ENCODE data around the gene ZAR1L. TPM values are rescaled to one million over a fixed set of nuclear protein-coding genes. Genes with fewer than 3 reads are reported as not detected.
"Not testable (repeated sequence)": the region's sequence is repeated elsewhere in the genome, so short reads cannot be mapped to it uniquely, and the experiment has no call there.

ZAR1L gene, protein sequence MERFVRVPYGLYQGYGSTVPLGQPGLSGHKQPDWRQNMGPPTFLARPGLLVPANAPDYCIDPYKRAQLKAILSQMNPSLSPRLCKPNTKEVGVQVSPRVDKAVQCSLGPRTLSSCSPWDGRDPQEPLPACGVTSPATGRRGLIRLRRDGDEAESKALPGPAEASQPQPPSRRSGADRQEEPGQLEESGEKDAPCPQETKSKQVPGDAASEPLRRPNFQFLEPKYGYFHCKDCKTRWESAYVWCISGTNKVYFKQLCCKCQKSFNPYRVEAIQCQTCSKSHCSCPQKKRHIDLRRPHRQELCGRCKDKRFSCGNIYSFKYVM
- total RNA-seq: not detected
- not detected for polyA plus RNA-seq

DNA sequence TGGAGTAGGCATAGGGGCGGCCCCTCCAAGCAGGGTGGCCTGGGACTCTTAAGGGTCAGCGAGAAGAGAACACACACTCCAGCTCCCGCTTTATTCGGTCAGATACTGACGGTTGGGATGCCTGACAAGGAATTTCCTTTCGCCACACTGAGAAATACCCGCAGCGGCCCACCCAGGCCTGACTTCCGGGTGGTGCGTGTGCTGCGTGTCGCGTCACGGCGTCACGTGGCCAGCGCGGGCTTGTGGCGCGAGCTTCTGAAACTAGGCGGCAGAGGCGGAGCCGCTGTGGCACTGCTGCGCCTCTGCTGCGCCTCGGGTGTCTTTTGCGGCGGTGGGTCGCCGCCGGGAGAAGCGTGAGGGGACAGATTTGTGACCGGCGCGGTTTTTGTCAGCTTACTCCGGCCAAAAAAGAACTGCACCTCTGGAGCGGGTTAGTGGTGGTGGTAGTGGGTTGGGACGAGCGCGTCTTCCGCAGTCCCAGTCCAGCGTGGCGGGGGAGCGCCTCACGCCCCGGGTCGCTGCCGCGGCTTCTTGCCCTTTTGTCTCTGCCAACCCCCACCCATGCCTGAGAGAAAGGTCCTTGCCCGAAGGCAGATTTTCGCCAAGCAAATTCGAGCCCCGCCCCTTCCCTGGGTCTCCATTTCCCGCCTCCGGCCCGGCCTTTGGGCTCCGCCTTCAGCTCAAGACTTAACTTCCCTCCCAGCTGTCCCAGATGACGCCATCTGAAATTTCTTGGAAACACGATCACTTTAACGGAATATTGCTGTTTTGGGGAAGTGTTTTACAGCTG, at the start of gene ZAR1L, which contains the start of gene BRCA2:
Gene ZAR1L, minus strand, starts transcription at position 126 of the 790 bp plus-strand sequence. CDS start 3,438 bp downstream, outside the sequence.
Gene BRCA2, plus strand, starts transcription at position 271 of the 790 bp plus-strand sequence. CDS start 953 bp downstream, outside the sequence.
- 0 to 1% methylated on average over 60 of the region's 60 CpGs for WGBS, 2 donors
- Histone ChIP-seq H3K4me1 (peaks cover 0 to 5% (median 0%) of the 10 kb centered on the region in 3 donors), H3K27ac (peak within 1 kb of the TSS; percentile 85 to 96 (median 87)), H3K4me3 (peak within 1 kb of the TSS; percentile 59 to 76 (median 67)), H3K9me3 (no peaks in the 10 kb centered on the region), H3K36me3 (no peaks in the 10 kb centered on the region), H3K27me3 (no peaks in the 10 kb centered on the region)
- peak; percentile 97 to 99 (median 99) for ATAC-seq
- TF ChIP-seq, protein P1, sequence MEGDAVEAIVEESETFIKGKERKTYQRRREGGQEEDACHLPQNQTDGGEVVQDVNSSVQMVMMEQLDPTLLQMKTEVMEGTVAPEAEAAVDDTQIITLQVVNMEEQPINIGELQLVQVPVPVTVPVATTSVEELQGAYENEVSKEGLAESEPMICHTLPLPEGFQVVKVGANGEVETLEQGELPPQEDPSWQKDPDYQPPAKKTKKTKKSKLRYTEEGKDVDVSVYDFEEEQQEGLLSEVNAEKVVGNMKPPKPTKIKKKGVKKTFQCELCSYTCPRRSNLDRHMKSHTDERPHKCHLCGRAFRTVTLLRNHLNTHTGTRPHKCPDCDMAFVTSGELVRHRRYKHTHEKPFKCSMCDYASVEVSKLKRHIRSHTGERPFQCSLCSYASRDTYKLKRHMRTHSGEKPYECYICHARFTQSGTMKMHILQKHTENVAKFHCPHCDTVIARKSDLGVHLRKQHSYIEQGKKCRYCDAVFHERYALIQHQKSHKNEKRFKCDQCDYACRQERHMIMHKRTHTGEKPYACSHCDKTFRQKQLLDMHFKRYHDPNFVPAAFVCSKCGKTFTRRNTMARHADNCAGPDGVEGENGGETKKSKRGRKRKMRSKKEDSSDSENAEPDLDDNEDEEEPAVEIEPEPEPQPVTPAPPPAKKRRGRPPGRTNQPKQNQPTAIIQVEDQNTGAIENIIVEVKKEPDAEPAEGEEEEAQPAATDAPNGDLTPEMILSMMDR (IDR thresholded peaks at IDR 0.05): no peak
- DNase-seq: peak; percentile 81 to 94 (median 86)
- intact Hi-C loops (cut with DNase I): no loop called here
- no peak for FAIRE-seq

DNA sequence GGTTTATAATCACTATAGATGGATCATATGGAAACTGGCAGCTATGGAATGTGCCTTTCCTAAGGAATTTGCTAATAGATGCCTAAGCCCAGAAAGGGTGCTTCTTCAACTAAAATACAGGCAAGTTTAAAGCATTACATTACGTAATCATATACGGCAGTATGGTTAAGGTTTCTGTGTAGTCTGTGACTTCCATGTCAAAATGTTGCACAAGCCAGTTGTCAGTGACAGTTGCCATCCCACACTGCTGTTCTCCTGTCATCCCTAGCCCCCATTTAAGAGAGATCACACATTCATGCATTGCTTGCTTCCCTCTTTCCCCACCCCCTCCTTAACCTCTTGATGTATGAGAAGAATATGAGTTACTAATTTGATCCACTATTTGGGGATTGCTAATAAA, 47.4 kb upstream of the ZAR1L start:
- Histone ChIP-seq H3K36me3 (no peaks in the 10 kb centered on the region), H3K4me1 (no peaks in the 10 kb centered on the region), H3K4me3 (no peak overlapping the region), H3K27ac (no peak overlapping the region), H3K9me3 (no peaks in the 10 kb centered on the region), H3K27me3 (no peaks in the 10 kb centered on the region)
- intact Hi-C loops (cut with DNase I): no loop called here
- 88% methylated on average over 2 of the region's 2 CpGs for WGBS, 2 donors
- TF ChIP-seq, protein P1 (IDR thresholded peaks at IDR 0.05): no peak
- DNase-seq (no peak), FAIRE-seq (no peak), ATAC-seq (no peak)

DNA sequence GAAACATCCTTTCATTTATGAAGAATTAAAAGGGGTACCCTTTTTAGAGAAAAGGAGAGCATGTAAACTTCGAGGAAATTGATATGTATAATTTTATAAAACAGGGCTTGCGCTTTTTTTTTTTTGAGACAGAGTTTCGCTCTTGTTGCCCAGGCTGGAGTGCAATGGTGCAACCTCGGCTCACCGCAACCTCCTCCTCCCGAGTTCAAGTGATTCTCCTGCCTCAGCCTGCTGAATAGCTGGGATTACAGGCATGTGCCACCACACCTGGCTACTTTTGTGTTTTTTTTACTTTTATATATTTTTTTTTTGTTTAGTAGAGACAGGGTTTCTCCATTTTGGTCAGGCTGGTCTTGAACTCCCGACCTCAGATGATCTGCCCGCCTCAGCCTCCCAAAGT, 40.8 kb upstream of the ZAR1L start:
- H3K36me3 ChIP-seq; intact Hi-C loops (cut with DNase I); FAIRE-seq; ATAC-seq; H3K4me1 ChIP-seq; H3K27ac ChIP-seq; H3K4me3 ChIP-seq; DNase-seq; H3K27me3 ChIP-seq; H3K9me3 ChIP-seq: not testable (repeated sequence)
- 96 to 98% methylated on average over 8 of the region's 8 CpGs for WGBS, 2 donors

DNA sequence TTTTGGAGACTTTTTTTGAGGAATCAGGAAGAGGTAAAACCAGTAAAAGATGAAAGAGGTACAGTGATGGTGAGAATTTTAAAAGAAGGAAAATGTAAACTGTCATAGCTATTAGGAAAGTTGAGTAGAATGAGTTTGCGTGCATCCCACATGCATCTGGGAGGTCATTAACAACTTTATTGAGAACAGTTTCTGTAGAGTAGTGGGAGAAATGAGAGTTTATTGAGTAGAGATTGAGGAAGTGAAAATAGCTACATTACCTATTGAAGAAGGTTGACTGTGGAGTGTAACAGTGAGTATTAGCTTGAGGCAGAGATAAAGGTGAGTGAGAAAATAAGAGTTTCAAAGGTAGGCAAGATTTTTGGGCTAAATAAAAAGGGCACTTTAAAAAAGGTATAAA, 38.9 kb upstream of the ZAR1L start:
- intact Hi-C loops (cut with DNase I): no loop called here
- no peak for FAIRE-seq
- WGBS, 2 donors: 96 to 97% methylated on average over 1 of the region's 1 CpG
- Histone ChIP-seq H3K9me3 (no peaks in the 10 kb centered on the region), H3K4me3 (no peak overlapping the region), H3K36me3 (no peaks in the 10 kb centered on the region), H3K27ac (no peak overlapping the region), H3K4me1 (no peaks in the 10 kb centered on the region), H3K27me3 (no peaks in the 10 kb centered on the region)
- no peak for ATAC-seq
- DNase-seq: no peak
- TF ChIP-seq, protein P1 (IDR thresholded peaks at IDR 0.05): no peak

DNA sequence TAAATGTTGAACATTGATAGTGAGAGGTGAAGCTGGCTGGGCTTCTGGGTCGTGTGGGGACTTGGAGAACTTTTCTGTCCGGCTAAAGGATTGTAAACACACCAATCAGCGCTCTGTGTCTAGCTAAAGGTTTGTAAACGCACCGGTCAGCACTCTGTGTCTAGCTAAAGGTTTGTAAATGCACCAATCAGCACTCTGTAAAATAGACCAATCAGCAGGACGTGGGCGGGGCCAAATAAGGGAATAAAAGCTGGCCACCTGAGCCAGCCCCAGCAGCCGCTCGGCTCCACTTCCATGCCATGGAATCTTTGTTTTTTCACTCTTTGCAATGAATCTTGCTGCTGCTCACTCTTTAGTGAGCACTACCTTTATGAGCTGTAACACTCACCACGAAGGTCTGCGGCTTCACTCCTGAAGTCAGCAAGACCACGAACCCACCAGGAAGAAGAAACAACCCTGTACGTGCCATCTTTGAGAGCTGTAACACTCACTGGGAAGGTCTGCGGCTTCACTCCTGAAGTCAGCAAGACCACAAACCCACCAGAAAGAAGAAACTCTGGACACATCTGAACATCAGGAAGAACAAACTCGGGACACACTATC, 35.8 kb upstream of the ZAR1L start:
- H3K36me3 ChIP-seq; H3K4me1 ChIP-seq; ATAC-seq; H3K27me3 ChIP-seq; intact Hi-C loops (cut with DNase I); H3K9me3 ChIP-seq; H3K27ac ChIP-seq; H3K4me3 ChIP-seq; DNase-seq; FAIRE-seq: not testable (repeated sequence)
- 91 to 94% methylated on average over 15 of the region's 15 CpGs for WGBS, 2 donors
